ENCODE results near the gene KCTD1.

The KCTD1 gene

DNA sequence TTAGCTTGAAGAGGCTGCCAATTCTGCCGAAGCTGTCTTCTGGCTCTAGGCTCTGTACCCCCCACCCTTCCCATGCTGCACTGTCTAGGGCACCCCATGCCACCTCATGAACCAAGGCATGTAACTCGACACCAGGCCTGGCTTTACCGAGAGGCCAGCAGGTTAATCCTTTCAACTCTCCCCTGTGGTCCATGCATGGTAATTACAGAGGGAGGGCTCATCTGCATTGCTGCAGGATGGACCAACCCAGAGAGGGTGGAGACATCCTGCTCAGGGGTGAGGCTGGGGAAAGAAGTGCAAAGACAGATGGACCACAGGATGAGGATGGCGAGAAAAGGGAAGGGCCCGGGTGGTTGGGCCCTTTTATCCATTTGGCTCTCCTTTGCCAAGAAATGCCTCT lies 65.8 kb downstream of the KCTD1 start:
- H3K27ac Mint-ChIP-seq, result no peak overlapping the region
- no peak overlapping the region for H3K4me3 Mint-ChIP-seq
- no peaks in the 10 kb centered on the region for H3K27me3 Mint-ChIP-seq
- H3K4me1 Mint-ChIP-seq, result no peaks in the 10 kb centered on the region
- H3K36me3 Mint-ChIP-seq, result peaks cover 3% of the 10 kb centered on the region
- no peaks in the 10 kb centered on the region for H3K9me3 Mint-ChIP-seq

DNA sequence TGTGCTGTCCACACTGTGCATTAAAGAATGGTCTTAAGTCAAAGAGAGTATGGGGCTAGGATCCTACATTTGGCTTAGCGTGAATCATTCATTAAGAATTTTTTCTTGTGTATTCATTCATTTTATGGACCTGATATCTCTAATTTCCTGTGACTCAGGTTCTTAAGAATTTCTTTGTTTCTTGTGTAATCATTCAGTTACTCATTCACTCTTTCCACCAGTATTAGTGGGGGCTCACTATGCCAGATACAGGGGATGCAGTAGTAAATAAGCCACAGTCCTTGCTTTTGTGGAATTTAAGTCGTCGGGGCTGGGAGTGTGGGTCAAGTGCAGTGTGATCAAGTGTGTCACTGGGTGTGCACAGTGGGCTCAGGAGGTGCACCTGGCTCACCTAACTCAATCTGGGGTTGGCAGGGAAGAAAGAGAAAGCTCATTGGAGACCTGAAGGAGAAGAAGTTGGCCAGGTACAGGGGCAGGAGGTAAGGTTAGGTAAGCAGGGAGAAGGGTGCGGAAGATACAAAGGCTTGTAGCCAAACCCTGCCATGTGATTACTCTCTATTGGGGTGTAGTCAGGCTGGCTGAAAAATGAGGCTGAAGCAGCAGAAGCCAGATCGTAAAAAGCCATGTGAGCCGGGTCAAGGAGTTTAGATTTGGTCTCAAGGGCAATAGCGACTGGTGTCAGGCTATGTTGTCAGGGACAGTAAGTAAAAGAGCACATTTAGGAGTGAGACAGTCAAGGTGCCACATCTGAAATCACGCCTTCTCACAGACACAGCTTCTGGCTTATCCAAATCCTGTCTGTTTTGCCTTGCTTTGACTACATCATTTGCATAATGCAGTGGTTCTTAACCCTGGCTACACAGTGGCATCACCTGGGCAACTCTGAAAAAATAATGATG lies 67.2 kb downstream of the KCTD1 start:
- no peaks in the 10 kb centered on the region for H3K9me3 Mint-ChIP-seq
- H3K4me1 Mint-ChIP-seq, result no peaks in the 10 kb centered on the region

DNA sequence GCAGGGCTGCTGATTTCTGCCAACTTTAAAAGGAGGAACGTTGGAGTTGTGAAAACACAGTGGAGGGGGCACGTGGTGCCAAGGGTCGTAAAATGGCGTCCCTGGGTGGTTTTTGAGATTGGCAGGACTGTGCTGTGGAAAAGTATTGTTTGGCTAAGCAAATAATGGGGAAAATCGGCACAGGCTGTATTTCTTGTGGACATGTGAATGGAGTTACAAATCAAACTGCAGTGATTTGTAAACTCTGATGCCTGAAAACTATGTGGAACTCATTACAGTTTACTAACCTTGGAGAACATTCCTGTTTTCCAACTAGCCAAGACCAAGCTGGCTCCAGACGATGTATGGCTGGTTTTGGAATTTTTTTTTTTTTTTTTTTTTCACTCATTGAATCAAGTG lies 68.7 kb downstream of the KCTD1 start:
- Mint-ChIP-seq H3K27ac (no peak overlapping the region), H3K4me1 (no peaks in the 10 kb centered on the region), H3K4me3 (no peak overlapping the region), H3K9me3 (no peaks in the 10 kb centered on the region), H3K36me3 (peaks cover 3% of the 10 kb centered on the region), H3K27me3 (no peaks in the 10 kb centered on the region)

More for the DNA sequence above, 67.2 kb downstream of the KCTD1 start:
- Mint-ChIP-seq H3K36me3 (peaks cover 3% of the 10 kb centered on the region), H3K27me3 (no peaks in the 10 kb centered on the region), H3K4me3 (no peak overlapping the region), H3K27ac (no peak overlapping the region)

DNA sequence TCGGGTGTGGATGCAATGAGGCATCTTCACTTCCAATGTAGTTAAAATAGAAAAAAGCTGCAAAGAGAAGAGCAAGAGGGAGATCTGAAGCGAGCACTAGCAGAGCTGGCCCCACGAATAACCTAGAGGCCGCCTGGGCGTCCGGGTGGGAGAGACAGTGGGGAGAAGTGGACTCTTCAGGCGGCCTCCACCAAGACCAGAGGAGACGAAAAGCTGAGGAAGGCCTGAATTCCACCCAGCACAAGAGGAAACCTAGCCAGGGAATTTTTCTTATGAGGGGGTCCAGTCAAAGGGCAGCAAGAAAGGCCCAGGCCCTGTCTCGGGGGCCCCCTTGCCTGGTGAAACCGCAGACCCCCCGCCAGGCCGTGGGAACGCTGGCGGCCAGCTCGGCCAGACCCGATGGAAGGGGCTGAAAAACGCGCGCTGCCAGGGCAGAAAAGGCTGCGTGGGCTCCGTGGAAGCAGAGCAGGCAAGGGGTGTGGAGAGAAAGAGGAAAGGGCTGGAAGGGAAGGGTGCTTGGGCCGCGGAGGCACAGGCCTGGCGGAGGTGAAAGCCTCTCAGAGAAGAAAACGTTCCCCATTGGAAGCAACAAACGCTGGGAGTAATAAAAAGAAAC lies 69.2 kb downstream of the KCTD1 start:
- Mint-ChIP-seq H3K9me3 (no peaks in the 10 kb centered on the region), H3K27ac (no peak overlapping the region), H3K4me3 (no peak overlapping the region), H3K4me1 (no peaks in the 10 kb centered on the region), H3K27me3 (no peaks in the 10 kb centered on the region), H3K36me3 (peaks cover 3% of the 10 kb centered on the region)

DNA sequence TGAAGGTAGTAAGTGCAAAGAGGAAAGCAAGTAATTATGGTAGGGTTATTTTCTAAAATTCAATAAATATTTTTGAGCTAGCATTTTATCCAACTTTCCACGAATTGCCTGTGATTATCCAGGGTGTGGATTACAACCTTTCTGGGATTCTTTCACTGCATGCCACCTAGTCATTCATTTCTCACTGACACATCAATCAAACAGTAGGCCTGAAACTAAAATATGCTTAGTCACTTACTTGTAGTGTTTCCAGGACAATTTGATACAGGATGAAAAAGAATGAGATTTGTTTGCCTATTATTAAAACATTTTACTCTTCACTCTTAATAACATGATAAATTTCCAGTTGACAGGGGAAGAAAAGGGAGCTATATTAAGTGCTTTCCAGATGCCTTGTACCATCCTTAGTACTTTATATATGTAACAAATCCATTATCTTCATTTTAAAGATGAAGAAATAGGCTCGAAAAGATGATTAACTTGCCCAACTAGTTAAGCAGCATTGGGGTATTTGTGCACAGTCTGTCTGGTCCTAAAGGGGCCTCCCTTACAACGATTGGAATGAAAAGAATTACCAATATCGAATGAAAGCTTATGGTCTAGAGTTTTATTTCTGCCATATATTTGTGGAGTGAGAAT lies 70.4 kb downstream of the KCTD1 start:
- Mint-ChIP-seq H3K27ac (no peak overlapping the region), H3K27me3 (no peaks in the 10 kb centered on the region), H3K9me3 (no peaks in the 10 kb centered on the region), H3K4me3 (no peak overlapping the region), H3K4me1 (no peaks in the 10 kb centered on the region), H3K36me3 (peaks cover 3% of the 10 kb centered on the region)

DNA sequence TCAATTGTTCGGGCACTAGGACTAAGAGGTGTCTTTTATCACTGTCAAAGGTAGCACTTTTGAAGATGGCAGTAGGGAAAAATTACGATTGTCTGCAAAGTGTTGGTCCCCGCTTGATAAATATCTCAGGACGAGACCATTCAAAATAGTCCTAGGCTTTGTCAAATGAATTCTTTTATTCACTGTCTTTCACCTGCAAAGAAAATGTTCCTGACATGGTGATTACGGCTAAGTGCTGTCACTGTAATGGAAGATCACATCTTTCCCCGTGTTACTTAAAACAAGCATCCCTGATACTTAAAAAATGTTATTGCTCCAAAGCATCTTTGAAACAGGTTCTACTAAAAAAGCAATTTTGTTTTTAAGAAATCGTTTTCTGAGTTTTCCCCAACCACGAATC lies 71.7 kb downstream of the KCTD1 start:
- H3K4me3 Mint-ChIP-seq, result no peak overlapping the region
- no peaks in the 10 kb centered on the region for H3K27me3 Mint-ChIP-seq
- H3K36me3 Mint-ChIP-seq, result peaks cover 3% of the 10 kb centered on the region
- H3K27ac Mint-ChIP-seq, result no peak overlapping the region
- no peaks in the 10 kb centered on the region for H3K9me3 Mint-ChIP-seq
- no peaks in the 10 kb centered on the region for H3K4me1 Mint-ChIP-seq

DNA sequence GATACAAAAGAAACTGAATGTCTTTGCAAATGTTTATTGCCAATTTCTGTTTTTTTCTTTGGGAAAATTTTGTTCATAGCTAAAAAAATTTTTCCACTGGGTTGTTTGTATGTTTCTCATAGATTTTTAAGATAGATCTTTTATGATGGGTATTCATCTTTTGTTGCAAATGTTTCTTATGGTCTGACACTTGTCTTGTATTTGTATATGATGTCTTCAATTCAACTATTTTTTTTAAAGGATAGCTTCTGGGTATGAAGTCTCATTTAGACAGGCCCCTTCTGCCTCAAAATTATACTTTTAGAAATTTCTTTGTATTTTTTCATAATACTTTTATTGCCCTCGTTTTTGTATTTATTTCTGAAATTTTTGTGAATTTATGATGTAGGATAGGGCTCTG lies 73.8 kb downstream of the KCTD1 start:
- H3K27ac Mint-ChIP-seq, result no peak overlapping the region
- no peaks in the 10 kb centered on the region for H3K4me1 Mint-ChIP-seq
- H3K27me3 Mint-ChIP-seq, result no peaks in the 10 kb centered on the region
- H3K36me3 Mint-ChIP-seq, result peaks cover 3% of the 10 kb centered on the region
- no peak overlapping the region for H3K4me3 Mint-ChIP-seq
- no peaks in the 10 kb centered on the region for H3K9me3 Mint-ChIP-seq

DNA sequence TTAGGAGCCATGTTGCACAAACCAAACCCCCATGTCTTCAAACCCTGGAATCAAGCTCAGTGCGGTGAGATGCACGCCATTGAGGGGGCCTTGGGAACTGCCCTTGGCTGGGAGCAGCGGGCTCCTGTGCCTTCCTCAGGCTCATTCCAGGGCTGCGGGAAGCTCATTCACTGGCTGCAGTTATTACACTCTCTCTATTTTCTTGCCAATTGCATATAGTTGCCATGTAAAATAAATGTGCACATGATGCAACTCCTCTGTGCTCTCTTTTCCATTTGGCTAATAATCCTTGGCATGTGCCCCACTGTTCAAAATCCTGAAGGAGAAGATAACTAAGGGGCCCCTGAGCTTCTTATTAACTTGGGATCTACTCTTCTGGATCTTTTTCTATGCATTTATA lies 74.7 kb downstream of the KCTD1 start:
- H3K27me3 Mint-ChIP-seq, result no peaks in the 10 kb centered on the region
- no peaks in the 10 kb centered on the region for H3K4me1 Mint-ChIP-seq
- H3K36me3 Mint-ChIP-seq, result no peaks in the 10 kb centered on the region

DNA sequence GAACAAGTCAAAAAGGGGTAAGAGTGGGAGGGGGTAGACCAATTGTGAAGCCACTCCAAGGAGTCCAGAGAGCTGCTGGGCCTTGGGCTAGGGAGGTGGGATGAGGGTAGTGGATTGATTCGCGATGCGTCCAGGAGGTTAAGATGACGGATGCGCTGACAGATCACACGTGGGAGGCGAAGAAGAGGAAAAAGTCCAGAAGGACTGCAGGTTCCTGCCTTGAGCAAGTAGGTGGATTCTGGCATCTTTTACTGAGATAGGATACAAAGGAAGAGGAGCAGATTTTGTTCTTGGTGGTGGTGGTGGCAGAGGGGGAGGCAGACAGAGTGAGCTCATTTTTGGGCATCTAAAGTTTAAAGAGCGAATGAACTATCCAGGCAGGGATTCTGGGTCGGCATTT lies 76.5 kb downstream of the KCTD1 start:
- Mint-ChIP-seq H3K27ac (no peak overlapping the region), H3K4me3 (no peak overlapping the region), H3K4me1 (no peaks in the 10 kb centered on the region), H3K27me3 (no peaks in the 10 kb centered on the region), H3K9me3 (no peaks in the 10 kb centered on the region), H3K36me3 (no peaks in the 10 kb centered on the region)

More for the DNA sequence above, 74.7 kb downstream of the KCTD1 start:
- Mint-ChIP-seq H3K9me3 (no peaks in the 10 kb centered on the region), H3K27ac (no peak overlapping the region), H3K4me3 (no peak overlapping the region)

DNA sequence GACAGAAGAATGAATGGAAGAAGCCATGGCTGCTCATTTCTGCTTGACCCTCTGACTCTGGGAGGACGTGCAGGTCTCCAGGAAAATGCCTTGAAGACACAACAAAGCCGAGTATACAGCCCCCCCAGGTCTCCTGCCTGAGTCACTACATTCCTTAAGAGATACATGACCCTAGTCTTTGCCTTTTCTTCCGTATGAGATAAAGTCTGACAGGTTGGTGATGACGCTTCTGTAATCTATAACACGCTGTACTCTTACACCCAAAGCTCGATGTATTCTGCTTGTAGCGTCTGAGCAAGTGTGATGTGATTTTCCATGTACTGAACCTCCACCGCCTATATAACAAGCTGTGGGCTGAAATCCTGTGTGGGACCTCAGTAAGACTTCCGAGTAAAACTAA lies 77.3 kb downstream of the KCTD1 start:
- H3K27ac Mint-ChIP-seq, result no peak overlapping the region
- H3K27me3 Mint-ChIP-seq, result no peaks in the 10 kb centered on the region
- H3K9me3 Mint-ChIP-seq, result no peaks in the 10 kb centered on the region
- no peaks in the 10 kb centered on the region for H3K4me1 Mint-ChIP-seq
- H3K4me3 Mint-ChIP-seq, result no peak overlapping the region
- no peaks in the 10 kb centered on the region for H3K36me3 Mint-ChIP-seq

DNA sequence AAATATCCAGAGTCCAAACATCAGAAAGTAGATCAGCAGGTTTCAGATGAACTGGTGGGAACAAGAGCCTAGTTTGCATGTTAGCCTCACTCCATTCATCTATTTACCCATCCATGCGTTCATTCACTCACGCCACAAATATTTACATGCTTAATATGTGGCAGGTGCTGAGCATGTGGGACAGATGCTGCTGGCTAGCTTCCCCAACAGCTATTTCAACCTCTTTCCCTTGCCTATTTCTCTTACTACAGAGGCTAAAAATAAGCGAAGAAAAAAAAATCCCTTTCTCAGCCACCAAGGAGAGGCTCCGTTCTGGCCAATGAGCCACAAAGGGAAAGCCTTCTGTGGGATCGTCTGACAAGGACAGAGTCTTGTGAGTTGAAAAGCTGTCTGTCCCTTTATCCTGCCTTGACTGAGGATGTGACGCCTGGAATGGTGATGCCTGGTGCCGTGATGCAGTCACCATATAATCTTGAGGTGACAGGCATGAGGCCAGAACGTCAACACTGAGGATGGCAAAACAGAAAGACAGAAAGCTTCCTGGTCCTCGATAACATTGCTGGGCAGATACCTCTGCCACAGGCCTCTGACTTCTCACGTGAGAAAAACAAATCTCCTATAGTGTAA lies 78.2 kb downstream of the KCTD1 start:
- Mint-ChIP-seq H3K27ac (no peak overlapping the region), H3K27me3 (no peaks in the 10 kb centered on the region), H3K36me3 (no peaks in the 10 kb centered on the region), H3K9me3 (no peaks in the 10 kb centered on the region), H3K4me1 (no peaks in the 10 kb centered on the region), H3K4me3 (no peak overlapping the region)

DNA sequence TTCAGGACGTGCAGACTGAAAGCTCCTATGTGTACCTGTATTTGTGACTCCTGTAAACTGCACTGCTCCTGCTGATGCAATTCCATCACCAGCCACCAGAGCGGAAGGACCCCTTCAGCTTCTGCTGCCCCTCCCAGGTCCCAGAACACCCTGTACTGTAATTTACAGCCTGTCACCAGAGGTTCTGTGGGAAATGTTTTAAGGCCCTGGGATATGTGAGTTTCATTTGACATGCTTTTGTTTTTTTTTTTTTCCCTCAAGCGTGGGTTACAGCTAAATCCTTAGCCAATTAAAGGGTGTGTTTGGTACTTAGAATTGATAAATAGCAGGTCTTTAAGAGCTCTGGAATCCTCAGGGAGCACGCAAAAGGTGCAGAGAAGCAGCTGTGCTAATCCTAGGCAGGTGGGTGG lies 79.4 kb downstream of the KCTD1 start:
- H3K36me3 Mint-ChIP-seq, result no peaks in the 10 kb centered on the region
- no peak overlapping the region for H3K27ac Mint-ChIP-seq
- H3K4me3 Mint-ChIP-seq, result no peak overlapping the region
- no peaks in the 10 kb centered on the region for H3K9me3 Mint-ChIP-seq
- H3K27me3 Mint-ChIP-seq, result no peaks in the 10 kb centered on the region
- H3K4me1 Mint-ChIP-seq, result no peaks in the 10 kb centered on the region

DNA sequence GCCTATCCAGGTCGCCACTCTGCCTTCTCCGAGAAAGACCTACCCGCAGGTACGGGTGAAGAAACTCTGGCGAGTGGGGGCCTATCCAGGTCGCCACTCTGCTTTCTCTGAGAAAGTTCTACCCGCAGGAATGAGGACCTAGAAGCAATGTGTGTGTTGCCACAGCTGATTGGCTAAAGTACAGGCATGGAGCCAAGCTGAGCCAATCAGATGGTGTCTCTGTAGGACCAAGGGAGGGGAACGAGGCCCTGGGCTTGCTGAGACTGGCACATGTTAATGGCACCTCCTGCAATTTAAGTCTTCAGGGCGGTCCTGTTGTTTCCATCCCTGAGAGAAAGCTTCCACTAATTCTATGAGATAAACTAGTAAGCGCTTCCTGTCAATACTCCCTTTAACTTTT lies 82.3 kb downstream of the KCTD1 start:
- no peak overlapping the region for H3K4me3 Mint-ChIP-seq
- no peaks in the 10 kb centered on the region for H3K27me3 Mint-ChIP-seq
- H3K27ac Mint-ChIP-seq, result no peak overlapping the region
- no peaks in the 10 kb centered on the region for H3K36me3 Mint-ChIP-seq
- H3K4me1 Mint-ChIP-seq, result no peaks in the 10 kb centered on the region
- H3K9me3 Mint-ChIP-seq, result no peaks in the 10 kb centered on the region

DNA sequence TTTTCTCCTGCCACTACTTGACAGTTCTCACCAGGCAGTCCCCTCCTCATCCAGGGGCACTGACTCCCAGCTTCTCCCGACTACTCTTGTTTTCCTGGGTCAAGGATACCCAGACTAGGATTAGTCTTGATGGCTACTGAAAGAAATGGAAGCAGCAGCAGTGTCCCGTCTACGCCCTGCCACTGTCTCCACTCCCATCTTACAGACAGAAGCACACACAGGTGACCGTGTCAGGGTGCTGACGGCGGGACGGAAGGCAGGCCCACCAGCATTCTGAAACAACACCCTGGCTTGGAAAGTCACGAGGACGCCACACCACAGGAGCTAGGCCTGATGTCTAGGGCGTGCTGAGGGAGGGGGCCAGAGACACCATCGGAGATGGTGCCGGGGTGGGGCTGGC lies 82.9 kb downstream of the KCTD1 start:
- Mint-ChIP-seq H3K4me1 (no peaks in the 10 kb centered on the region), H3K9me3 (no peaks in the 10 kb centered on the region), H3K4me3 (no peak overlapping the region), H3K27ac (no peak overlapping the region), H3K27me3 (no peaks in the 10 kb centered on the region), H3K36me3 (no peaks in the 10 kb centered on the region)

DNA sequence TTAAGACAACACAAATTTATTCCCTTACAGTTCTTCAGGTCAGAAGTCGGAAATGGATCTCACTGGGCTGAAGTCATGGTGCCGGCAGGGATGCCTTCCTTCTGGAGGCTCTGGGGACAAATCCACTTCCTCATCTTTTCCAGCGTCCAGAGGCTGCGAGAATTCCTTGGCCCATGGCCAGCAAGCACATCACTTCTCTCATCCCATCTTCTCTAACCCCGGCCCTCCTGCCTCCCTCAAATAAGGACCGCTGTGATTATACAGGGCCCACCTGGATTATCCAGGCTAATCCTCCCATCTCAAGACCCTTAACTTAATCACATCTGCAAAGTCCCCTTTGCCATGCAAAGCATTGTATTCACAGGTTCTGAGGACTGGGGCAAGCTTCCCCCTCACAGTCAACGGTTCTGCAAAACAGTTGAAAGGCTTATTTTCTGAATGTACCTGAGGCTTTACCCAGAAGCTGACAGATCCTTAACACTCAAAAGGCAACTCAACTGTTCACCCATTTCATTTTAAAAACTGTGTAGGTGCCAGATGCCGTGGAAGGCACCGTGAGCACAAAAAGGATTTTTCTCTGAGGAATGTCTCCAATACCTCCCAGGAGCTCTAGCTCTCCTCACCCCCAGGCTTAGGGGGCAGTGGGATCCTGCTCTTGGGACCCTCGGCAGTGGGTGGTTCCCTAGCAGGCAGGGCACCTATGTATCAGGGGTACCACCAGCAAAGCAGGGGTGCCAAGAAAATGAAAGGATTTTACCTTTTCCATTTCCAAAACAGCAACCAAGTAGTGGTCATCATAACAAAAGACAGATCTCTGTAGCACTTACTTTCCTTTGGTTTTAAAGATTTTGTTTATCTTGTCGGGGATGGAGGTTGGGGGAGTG lies 84.0 kb downstream of the KCTD1 start:
- H3K27me3 Mint-ChIP-seq, result no peaks in the 10 kb centered on the region

More for the DNA sequence above, 84.0 kb downstream of the KCTD1 start:
- Mint-ChIP-seq H3K9me3 (no peaks in the 10 kb centered on the region), H3K4me3 (no peak overlapping the region), H3K36me3 (peaks cover 4% of the 10 kb centered on the region), H3K27ac (no peak overlapping the region), H3K4me1 (no peaks in the 10 kb centered on the region)

All from activated naive CD4-positive, alpha-beta T cell treated with anti-CD3 and anti-CD28 coated beads, Interleukin-2, amount 50 U/mL, for 24 hours (primary cell).